Mesothelial cell of epicardium (in vitro differentiated cells): ENCODE data around the gene SYNE3. TPM values are rescaled to one million over a fixed set of nuclear protein-coding genes. Genes with fewer than 3 reads are reported as not detected.

Source experiments
- DNase-seq, 2 experiments: peaks; one replicate each; pipeline ENCODE4 v3.0.0; 2021; ENCODE audit warnings: low spot score in 2 of 2; ENCODE audit not compliant: unreplicated experiment in 2 of 2
- H3K27ac Mint-ChIP-seq: 2 replicates; pipeline ENCODE4 v1.8.0; 2021; ENCODE audit warnings: mixed read lengths
- H3K27me3 Mint-ChIP-seq: 2 replicates; pipeline ENCODE4 v1.8.0; 2021; ENCODE audit warnings: low read depth, mixed read lengths
- H3K36me3 Mint-ChIP-seq: 2 replicates; pipeline ENCODE4 v1.8.0; 2021; ENCODE audit warnings: mixed read lengths
- H3K4me1 Mint-ChIP-seq: 2 replicates; pipeline ENCODE4 v1.8.0; 2021; ENCODE audit warnings: mixed read lengths
- H3K4me3 Mint-ChIP-seq: 2 replicates; pipeline ENCODE4 v1.8.0; 2021; ENCODE audit warnings: mild to moderate bottlenecking, moderate library complexity, mixed read lengths
- H3K9me3 Mint-ChIP-seq: 2 replicates; pipeline ENCODE4 v1.8.0; 2021; ENCODE audit warnings: mixed read lengths
- total RNA-seq: library from RNA; stranded (reverse); gene quantifications from 3 replicates; pipeline ENCODE4 v1.2.1, GENCODE V29; 2021
- TF ChIP-seq, protein P1 (sequence below): fragments of 200-600 bp; sonication (generic); IDR thresholded peaks from one replicate; pipeline ENCODE4 v1.5.0; 2021; ENCODE audit warnings: antibody characterized with exemption; ENCODE audit not compliant: unreplicated experiment

The SYNE3 gene
- total RNA-seq, 1 donor from 2014 or later: 1.9 TPM

DNA sequence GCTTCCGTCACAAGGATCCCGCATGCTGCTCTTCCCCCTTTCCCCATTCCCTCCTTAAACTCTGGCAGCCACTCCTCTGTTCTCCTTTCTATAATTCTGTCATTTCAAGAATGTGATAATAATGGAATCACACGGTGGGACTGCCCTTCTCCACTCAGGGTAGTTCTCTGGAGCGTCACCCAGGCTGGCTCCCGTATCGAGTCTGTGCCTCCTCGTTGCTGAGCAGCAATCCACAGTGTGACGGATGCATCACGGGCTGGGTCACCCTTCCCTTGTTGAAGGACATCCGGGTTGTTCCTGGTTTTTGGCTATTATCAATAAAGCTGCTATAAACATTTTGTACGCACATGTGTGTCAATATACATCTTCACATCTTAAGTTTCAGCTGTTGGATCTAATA is 5.7 kb upstream of the SYNE3 start:
- H3K4me3 Mint-ChIP-seq: no peak overlapping the region
- DNase-seq: no peak
- H3K27ac Mint-ChIP-seq: no peak overlapping the region
- no peaks in the 10 kb centered on the region for H3K9me3 Mint-ChIP-seq
- no peaks in the 10 kb centered on the region for H3K36me3 Mint-ChIP-seq
- H3K27me3 Mint-ChIP-seq: peaks cover 33% of the 10 kb centered on the region
- TF ChIP-seq, protein P1, sequence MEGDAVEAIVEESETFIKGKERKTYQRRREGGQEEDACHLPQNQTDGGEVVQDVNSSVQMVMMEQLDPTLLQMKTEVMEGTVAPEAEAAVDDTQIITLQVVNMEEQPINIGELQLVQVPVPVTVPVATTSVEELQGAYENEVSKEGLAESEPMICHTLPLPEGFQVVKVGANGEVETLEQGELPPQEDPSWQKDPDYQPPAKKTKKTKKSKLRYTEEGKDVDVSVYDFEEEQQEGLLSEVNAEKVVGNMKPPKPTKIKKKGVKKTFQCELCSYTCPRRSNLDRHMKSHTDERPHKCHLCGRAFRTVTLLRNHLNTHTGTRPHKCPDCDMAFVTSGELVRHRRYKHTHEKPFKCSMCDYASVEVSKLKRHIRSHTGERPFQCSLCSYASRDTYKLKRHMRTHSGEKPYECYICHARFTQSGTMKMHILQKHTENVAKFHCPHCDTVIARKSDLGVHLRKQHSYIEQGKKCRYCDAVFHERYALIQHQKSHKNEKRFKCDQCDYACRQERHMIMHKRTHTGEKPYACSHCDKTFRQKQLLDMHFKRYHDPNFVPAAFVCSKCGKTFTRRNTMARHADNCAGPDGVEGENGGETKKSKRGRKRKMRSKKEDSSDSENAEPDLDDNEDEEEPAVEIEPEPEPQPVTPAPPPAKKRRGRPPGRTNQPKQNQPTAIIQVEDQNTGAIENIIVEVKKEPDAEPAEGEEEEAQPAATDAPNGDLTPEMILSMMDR: no peak
- peaks cover 9% of the 10 kb centered on the region for H3K4me1 Mint-ChIP-seq

DNA sequence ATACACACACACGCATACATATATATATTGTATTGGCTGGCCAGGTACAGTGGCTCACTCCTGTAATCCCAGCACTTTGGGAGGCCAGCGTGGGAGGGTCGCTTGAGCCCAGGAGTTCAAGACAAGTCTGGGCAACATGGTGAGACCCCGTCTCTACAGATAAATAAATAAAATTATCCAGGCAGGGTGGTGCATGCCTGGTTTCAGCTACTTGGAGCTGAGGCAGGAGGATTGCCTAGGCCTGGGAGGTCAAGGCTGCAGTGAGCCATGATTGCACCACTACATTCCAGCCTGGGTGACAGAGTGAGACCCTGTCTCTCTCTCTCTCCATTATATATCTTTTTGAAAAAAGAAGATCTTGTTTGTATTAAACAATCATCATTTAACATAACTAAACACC is 4.6 kb upstream of the SYNE3 start:
- DNase-seq: no peak
- TF ChIP-seq, protein P1: no peak
- no peaks in the 10 kb centered on the region for H3K9me3 Mint-ChIP-seq
- no peaks in the 10 kb centered on the region for H3K36me3 Mint-ChIP-seq
- peaks cover 13% of the 10 kb centered on the region for H3K4me1 Mint-ChIP-seq
- no peak overlapping the region for H3K4me3 Mint-ChIP-seq
- H3K27ac Mint-ChIP-seq: no peak overlapping the region
- H3K27me3 Mint-ChIP-seq: peaks cover 36% of the 10 kb centered on the region

DNA sequence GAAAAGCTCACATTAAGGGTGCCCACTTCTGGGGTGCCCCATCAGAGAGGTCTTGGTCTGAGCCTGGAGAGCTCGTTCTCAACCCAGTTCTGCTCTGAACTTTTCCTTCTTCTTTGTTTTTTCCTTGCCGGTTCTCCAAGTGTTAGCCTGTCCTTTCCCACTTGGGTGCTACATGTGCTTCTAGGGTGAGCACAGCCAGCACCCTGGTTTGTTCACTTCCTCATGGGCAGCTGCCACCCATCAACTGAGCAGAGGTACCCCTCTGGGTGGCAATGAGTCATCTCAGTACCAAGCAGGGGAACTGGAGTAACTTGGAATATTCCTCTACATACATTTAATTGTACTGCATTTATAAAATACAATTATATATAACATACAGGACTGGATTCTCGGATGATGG is 3.9 kb upstream of the SYNE3 start:
- Mint-ChIP-seq H3K27ac (no peak overlapping the region), H3K4me1 (peaks cover 17% of the 10 kb centered on the region), H3K4me3 (no peak overlapping the region), H3K27me3 (peaks cover 41% of the 10 kb centered on the region), H3K36me3 (no peaks in the 10 kb centered on the region), H3K9me3 (no peaks in the 10 kb centered on the region)
- TF ChIP-seq, protein P1: no peak
- no peak for DNase-seq

DNA sequence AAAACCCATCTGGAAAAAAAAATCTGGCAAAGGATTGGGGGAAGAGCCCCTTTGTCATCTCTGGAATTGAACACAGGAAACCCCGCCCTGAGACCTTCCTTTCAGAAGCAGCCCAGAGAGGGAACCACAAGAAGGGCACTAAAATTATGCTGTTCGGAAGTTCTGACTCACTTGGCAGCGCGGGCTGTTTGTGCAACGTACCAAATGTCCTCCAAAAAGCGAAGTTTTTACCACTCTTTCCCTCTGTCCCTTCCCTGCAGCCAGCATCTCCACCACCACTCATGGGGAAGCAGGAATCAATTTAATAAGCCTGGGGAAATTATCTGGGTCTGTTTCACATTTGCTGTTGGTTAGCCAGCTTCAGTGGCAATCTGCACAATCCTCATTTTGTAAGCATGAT is 3.2 kb upstream of the SYNE3 start:
- DNase-seq: no peak
- Mint-ChIP-seq H3K4me3 (no peak overlapping the region), H3K4me1 (peaks cover 24% of the 10 kb centered on the region), H3K27ac (no peak overlapping the region), H3K27me3 (peaks cover 47% of the 10 kb centered on the region), H3K36me3 (no peaks in the 10 kb centered on the region), H3K9me3 (no peaks in the 10 kb centered on the region)
- TF ChIP-seq, protein P1: no peak

DNA sequence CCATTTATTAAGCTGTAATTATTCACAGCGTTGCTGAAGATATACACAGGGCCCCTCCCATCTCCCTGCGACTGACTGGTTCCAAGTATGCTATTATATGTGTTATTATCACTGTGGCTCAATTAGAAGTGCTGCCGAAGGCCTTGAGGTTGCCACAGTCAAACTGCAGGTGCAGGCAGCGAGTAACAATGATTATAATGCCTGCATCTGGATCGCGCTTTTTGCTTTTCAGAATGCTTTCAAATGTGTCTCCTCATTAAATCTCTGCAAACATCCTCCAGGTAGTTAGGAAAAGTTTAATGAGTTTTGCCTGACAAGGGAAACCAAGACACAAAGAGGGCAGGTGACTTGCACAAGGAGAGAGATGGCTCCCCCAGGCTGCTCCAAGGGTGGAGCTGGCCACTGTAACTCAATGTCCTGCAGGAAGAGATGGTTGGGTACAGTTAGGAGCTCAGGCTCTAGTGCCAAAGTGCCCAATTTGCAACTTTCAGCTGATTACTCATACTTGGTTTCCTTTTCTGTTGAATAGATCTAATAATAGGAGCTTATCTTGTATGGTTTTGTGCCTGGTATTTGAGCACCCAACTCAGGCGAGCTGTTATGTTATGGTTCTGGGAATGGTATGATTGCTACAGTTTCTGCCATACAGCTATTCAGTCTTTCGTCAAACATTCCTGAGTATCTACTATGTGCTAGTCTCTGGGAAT is 1.7 kb upstream of the SYNE3 start:
- Mint-ChIP-seq H3K4me3 (peak overlapping the region; percentile 10), H3K27ac (no peak overlapping the region), H3K4me1 (peaks cover 21% of the 10 kb centered on the region), H3K27me3 (peaks cover 53% of the 10 kb centered on the region), H3K36me3 (no peaks in the 10 kb centered on the region), H3K9me3 (no peaks in the 10 kb centered on the region)
- no peak for DNase-seq
- TF ChIP-seq, protein P1: no peak
